AML-193 (cell line): ENCODE results near the gene IL1R1.

ENCODE experiments used
- DNase-seq, 2 experiments: peaks; one replicate each; lab custom pipeline; 2025; lab: John Stamatoyannopoulos, UW

IL1R1 gene

GRCh38 chr2:102176172-102176571 is 33.6 kb downstream of the IL1R1 start:
- no peak for DNase-seq

- DNase-seq = no peak
Measured at GRCh38 chr2:102177814-102178478, 35.4 kb downstream of the IL1R1 start.

GRCh38 chr2:102179061-102179460 is 36.5 kb downstream of the IL1R1 start:
- no peak for DNase-seq

GRCh38 chr2:102179788-102180686 is 37.5 kb downstream of the IL1R1 start:
- DNase-seq = no peak

GRCh38 chr2:102180687-102180999 is 38.1 kb downstream of the IL1R1 start:
- no peak for DNase-seq

- DNase-seq = no peak
Measured at GRCh38 chr2:102181376-102181775, 38.8 kb downstream of the IL1R1 start.

- DNase-seq = no peak
Measured at GRCh38 chr2:102181919-102182635, 39.5 kb downstream of the IL1R1 start.

- DNase-seq = no peak
Measured at GRCh38 chr2:102184018-102184417, 41.5 kb downstream of the IL1R1 start.

- DNase-seq = no peak
Measured at GRCh38 chr2:102184568-102184967, 42.0 kb downstream of the IL1R1 start.

GRCh38 chr2:102185347-102185746 is 42.8 kb downstream of the IL1R1 start:
- peak in 1 of 2 experiments; percentile 20 for DNase-seq

GRCh38 chr2:102186791-102187495 is 44.4 kb downstream of the IL1R1 start, which contains the start of gene IL1RL2:
Gene IL1RL2, plus strand, starts transcription at chr2:102187023. Its CDS starts 845 bp downstream, at chr2:102187868.
- DNase-seq = no peak

GRCh38 chr2:102187496-102188150 is 45.1 kb downstream of the IL1R1 start:
- DNase-seq = no peak

- no peak for DNase-seq
Measured at GRCh38 chr2:102190430-102191107, 48.0 kb downstream of the IL1R1 start.

- no peak for DNase-seq
Measured at GRCh38 chr2:102191501-102191900, 49.0 kb downstream of the IL1R1 start.

- no peak for DNase-seq
Measured at GRCh38 chr2:102193074-102193473, 50.5 kb downstream of the IL1R1 start.

GRCh38 chr2:102194609-102195268 is 52.2 kb downstream of the IL1R1 start:
- DNase-seq = no peak

- DNase-seq = no peak
Measured at GRCh38 chr2:102197389-102198137, 55.0 kb downstream of the IL1R1 start.

- DNase-seq = no peak
Measured at GRCh38 chr2:102200539-102200938, 58.0 kb downstream of the IL1R1 start.

- DNase-seq = no peak
Measured at GRCh38 chr2:102204638-102205037, 62.1 kb downstream of the IL1R1 start.
